Ishikawa (cell line): ENCODE measurements around the gene THBS2.

Source experiments
- EP300 ChIP-seq: IDR thresholded peaks from 2 replicates; pipeline ENCODE4 v1.6.1; 2012; ENCODE audit warnings: borderline replicate concordance
- RAD21 ChIP-seq: IDR thresholded peaks from 2 replicates; pipeline ENCODE4 v1.6.1; 2012; ENCODE audit warnings: low read depth
- REST ChIP-seq: IDR thresholded peaks from 2 replicates; pipeline ENCODE4 v1.6.1; 2012; ENCODE audit warnings: low read depth, mild to moderate bottlenecking
- TAF1 ChIP-seq: IDR thresholded peaks from 2 replicates; pipeline ENCODE4 v1.6.1; 2012; ENCODE audit warnings: low read depth, mild to moderate bottlenecking
- TCF12 ChIP-seq: IDR thresholded peaks from 2 replicates; pipeline ENCODE4 v1.6.1; 2012; ENCODE audit warnings: low read depth
- TF ChIP-seq, protein P1 (sequence below): IDR thresholded peaks from 2 replicates; pipeline ENCODE4 v1.6.1; 2012

DNA sequence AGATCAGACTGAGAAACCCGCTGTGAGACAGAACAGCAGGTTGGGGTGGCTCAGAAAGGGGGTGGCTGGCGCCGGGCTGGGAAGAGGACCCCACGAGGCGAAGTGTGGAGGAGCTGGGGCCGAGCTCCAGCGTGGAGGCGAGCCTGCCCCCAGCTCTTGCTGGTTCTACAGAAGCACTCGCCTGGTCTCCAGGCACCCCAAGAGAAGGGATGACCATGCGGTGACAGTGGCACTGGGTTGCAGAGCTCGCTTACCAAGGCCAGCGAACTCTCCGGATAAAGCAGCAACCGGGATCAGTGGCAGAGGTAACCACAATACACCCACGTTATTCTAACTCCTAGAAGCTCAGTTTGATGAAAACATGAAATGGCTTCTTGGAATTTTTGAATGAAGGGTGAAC is 26.5 kb downstream of the THBS2 start:
- TF ChIP-seq TCF12, result no peak
- TF ChIP-seq REST, result no peak
- no peak for TF ChIP-seq EP300
- no peak for TF ChIP-seq TAF1
- TF ChIP-seq RAD21, result no peak
- TF ChIP-seq, protein P1, sequence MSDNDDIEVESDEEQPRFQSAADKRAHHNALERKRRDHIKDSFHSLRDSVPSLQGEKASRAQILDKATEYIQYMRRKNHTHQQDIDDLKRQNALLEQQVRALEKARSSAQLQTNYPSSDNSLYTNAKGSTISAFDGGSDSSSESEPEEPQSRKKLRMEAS, result no peak
